ENCODE measurements around the gene HTRA1.

Gene HTRA1

DNA sequence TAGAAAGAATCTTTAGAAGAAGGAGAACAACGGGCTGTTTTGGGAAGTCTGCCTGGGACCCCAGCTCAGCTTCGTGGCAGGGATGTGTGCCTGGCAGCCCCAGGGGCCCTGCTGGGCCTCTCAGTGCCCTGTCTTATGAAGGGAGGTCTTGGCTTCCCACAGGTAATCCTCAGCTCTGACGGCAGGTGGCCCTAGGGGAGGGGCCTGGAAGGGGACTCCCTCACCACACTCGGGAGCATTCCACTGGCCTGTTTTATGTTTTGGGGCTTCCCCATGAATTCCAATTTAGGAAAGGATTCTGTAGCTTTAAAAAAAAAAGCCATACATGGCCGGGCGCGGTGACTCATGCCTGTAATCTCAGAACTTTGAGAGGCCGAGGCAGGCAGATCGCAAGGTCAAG, 96.2 kb downstream of the HTRA1 start:
- no peak overlapping the region for H2AFZ ChIP-seq (ENCODE audit: insufficient read depth, low read length, poor library complexity)
- peaks cover 9 to 10% of the 10 kb centered on the region in 2 experiments for H3K4me1 ChIP-seq (ENCODE audit: control insufficient read depth in 1 of 2, insufficient read depth in 2 of 2, low read length in 2 of 2)
- WGBS (ENCODE audit: extremely low coverage, insufficient coverage, insufficient read length) = no CpG with 5 or more reads among the region's 9 CpGs

GRCh38 chr10:122558452-122558851, 97.1 kb downstream of the HTRA1 start:
- Histone ChIP-seq H4K12ac (ENCODE audit: low read depth, low read length) (no peak overlapping the region), H3K4me2 (ENCODE audit: low read length) (no peak overlapping the region), H2AFZ (ENCODE audit: insufficient read depth, low read length, poor library complexity) (no peak overlapping the region), H3K4ac (ENCODE audit: low read depth, low read length) (no peak overlapping the region), H3K9me3 (ENCODE audit: insufficient read depth, low read depth, low read length) (peaks cover 6% of the 10 kb centered on the region), H3K79me1 (ENCODE audit: low read length) (peaks cover 3% of the 10 kb centered on the region), H3K27me3 (ENCODE audit: insufficient read depth, low read length) (no peaks in the 10 kb centered on the region), H3K4me1 (ENCODE audit: control insufficient read depth in 1 of 2, insufficient read depth in 2 of 2, low read length in 2 of 2) (peaks cover 9 to 10% of the 10 kb centered on the region in 2 experiments), H4K91ac (ENCODE audit: low read depth, low read length) (no peak overlapping the region), H3K4me3 (ENCODE audit: low read depth, low read length) (no peak overlapping the region), H3K14ac (ENCODE audit: low read length) (no peak overlapping the region), H3K23ac (ENCODE audit: low read length) (no peak overlapping the region), H3K27ac (ENCODE audit: low read depth, low read length) (no peak overlapping the region), H3K79me2 (ENCODE audit: control insufficient read depth, insufficient read depth, low read length, poor library complexity) (no peaks in the 10 kb centered on the region), H3K36me3 (ENCODE audit: control insufficient read depth in 1 of 2, insufficient read depth in 2 of 2, low read length in 2 of 2) (no peaks in the 10 kb centered on the region), H3K9ac (ENCODE audit: low read length) (no peak overlapping the region), H2BK5ac (ENCODE audit: low read depth, low read length, poor library complexity) (no peak overlapping the region), H2BK12ac (ENCODE audit: low read length) (no peak overlapping the region), H3K18ac (ENCODE audit: low read length) (no peak overlapping the region), H2AK5ac (ENCODE audit: low read length) (no peak overlapping the region), H2BK120ac (ENCODE audit: insufficient read depth, low read length, poor library complexity) (no peak overlapping the region), H4K8ac (ENCODE audit: low read depth, low read length) (no peak overlapping the region)
- peak in 1 of 2 donors; percentile 29 for DNase-seq
- no CpG with 5 or more reads among the region's 5 CpGs for WGBS (ENCODE audit: extremely low coverage, insufficient coverage, insufficient read length)

More for the DNA sequence above, 96.2 kb downstream of the HTRA1 start:
- Histone ChIP-seq H3K4me2 (ENCODE audit: low read length) (no peak overlapping the region), H3K4me3 (ENCODE audit: low read depth, low read length) (no peak overlapping the region), H2AK5ac (ENCODE audit: low read length) (no peak overlapping the region), H3K14ac (ENCODE audit: low read length) (no peak overlapping the region), H3K4ac (ENCODE audit: low read depth, low read length) (no peak overlapping the region), H4K8ac (ENCODE audit: low read depth, low read length) (no peak overlapping the region), H4K91ac (ENCODE audit: low read depth, low read length) (no peak overlapping the region), H3K27ac (ENCODE audit: low read depth, low read length) (no peak overlapping the region), H4K12ac (ENCODE audit: low read depth, low read length) (no peak overlapping the region), H3K79me2 (ENCODE audit: control insufficient read depth, insufficient read depth, low read length, poor library complexity) (no peaks in the 10 kb centered on the region), H3K23ac (ENCODE audit: low read length) (no peak overlapping the region), H3K36me3 (ENCODE audit: control insufficient read depth in 1 of 2, insufficient read depth in 2 of 2, low read length in 2 of 2) (no peaks in the 10 kb centered on the region), H3K79me1 (ENCODE audit: low read length) (no peaks in the 10 kb centered on the region), H3K9me3 (ENCODE audit: insufficient read depth, low read depth, low read length) (peaks cover 6% of the 10 kb centered on the region), H3K9ac (ENCODE audit: low read length) (no peak overlapping the region), H3K27me3 (ENCODE audit: insufficient read depth, low read length) (no peaks in the 10 kb centered on the region), H2BK12ac (ENCODE audit: low read length) (no peak overlapping the region), H2BK5ac (ENCODE audit: low read depth, low read length, poor library complexity) (no peak overlapping the region), H3K18ac (ENCODE audit: low read length) (no peak overlapping the region), H2BK120ac (ENCODE audit: insufficient read depth, low read length, poor library complexity) (no peak overlapping the region)
- peak in 1 of 2 donors; percentile 23 for DNase-seq

GRCh38 chr10:122559228-122559627, 97.9 kb downstream of the HTRA1 start:
- Histone ChIP-seq H3K27ac (ENCODE audit: low read depth, low read length) (no peak overlapping the region), H3K4me1 (ENCODE audit: control insufficient read depth in 1 of 2, insufficient read depth in 2 of 2, low read length in 2 of 2) (peaks cover 9 to 10% of the 10 kb centered on the region in 2 experiments), H3K9me3 (ENCODE audit: insufficient read depth, low read depth, low read length) (peaks cover 6% of the 10 kb centered on the region), H4K12ac (ENCODE audit: low read depth, low read length) (no peak overlapping the region), H3K23ac (ENCODE audit: low read length) (no peak overlapping the region), H3K9ac (ENCODE audit: low read length) (no peak overlapping the region), H3K18ac (ENCODE audit: low read length) (no peak overlapping the region), H2BK5ac (ENCODE audit: low read depth, low read length, poor library complexity) (no peak overlapping the region), H3K27me3 (ENCODE audit: insufficient read depth, low read length) (no peaks in the 10 kb centered on the region), H3K4me3 (ENCODE audit: low read depth, low read length) (no peak overlapping the region), H3K79me2 (ENCODE audit: control insufficient read depth, insufficient read depth, low read length, poor library complexity) (no peaks in the 10 kb centered on the region), H3K4me2 (ENCODE audit: low read length) (no peak overlapping the region), H3K36me3 (ENCODE audit: control insufficient read depth in 1 of 2, insufficient read depth in 2 of 2, low read length in 2 of 2) (no peaks in the 10 kb centered on the region), H4K91ac (ENCODE audit: low read depth, low read length) (no peak overlapping the region), H3K4ac (ENCODE audit: low read depth, low read length) (no peak overlapping the region), H3K79me1 (ENCODE audit: low read length) (peaks cover 3% of the 10 kb centered on the region), H2AK5ac (ENCODE audit: low read length) (no peak overlapping the region), H4K8ac (ENCODE audit: low read depth, low read length) (no peak overlapping the region), H3K14ac (ENCODE audit: low read length) (no peak overlapping the region), H2BK12ac (ENCODE audit: low read length) (no peak overlapping the region), H2AFZ (ENCODE audit: insufficient read depth, low read length, poor library complexity) (no peak overlapping the region), H2BK120ac (ENCODE audit: insufficient read depth, low read length, poor library complexity) (no peak overlapping the region)
- DNase-seq = peak; percentile 64 to 71
- no CpG with 5 or more reads among the region's 2 CpGs for WGBS (ENCODE audit: extremely low coverage, insufficient coverage, insufficient read length)

GRCh38 chr10:122560279-122560804, 99.0 kb downstream of the HTRA1 start, which contains the start of gene DMBT1:
TSS of gene DMBT1 (plus strand) at chr10:122560754. CDS start at chr10:122560771, 17 bp downstream.
- H2AFZ ChIP-seq (ENCODE audit: insufficient read depth, low read length, poor library complexity) = no peak within 1 kb of the TSS
- H3K27ac ChIP-seq (ENCODE audit: low read depth, low read length) = no peak within 1 kb of the TSS
- no peaks in the 10 kb centered on the region for H3K36me3 ChIP-seq (ENCODE audit: control insufficient read depth in 1 of 2, insufficient read depth in 2 of 2, low read length in 2 of 2)
- H4K8ac ChIP-seq (ENCODE audit: low read depth, low read length) = no peak within 1 kb of the TSS
- H4K12ac ChIP-seq (ENCODE audit: low read depth, low read length) = no peak within 1 kb of the TSS
- no peak for DNase-seq
- H3K4me3 ChIP-seq (ENCODE audit: low read depth, low read length) = no peak within 1 kb of the TSS
- no peak within 1 kb of the TSS for H2BK5ac ChIP-seq (ENCODE audit: low read depth, low read length, poor library complexity)
- no peak within 1 kb of the TSS for H2BK120ac ChIP-seq (ENCODE audit: insufficient read depth, low read length, poor library complexity)
- H3K79me1 ChIP-seq (ENCODE audit: low read length) = peaks cover 3% of the 10 kb centered on the region
- no CpG with 5 or more reads among the region's 4 CpGs for WGBS (ENCODE audit: extremely low coverage, insufficient coverage, insufficient read length)
- no peak within 1 kb of the TSS for H3K4ac ChIP-seq (ENCODE audit: low read depth, low read length)
- no peak within 1 kb of the TSS for H3K18ac ChIP-seq (ENCODE audit: low read length)
- no peak within 1 kb of the TSS for H3K4me2 ChIP-seq (ENCODE audit: low read length)
- peaks cover 9 to 10% of the 10 kb centered on the region in 2 experiments for H3K4me1 ChIP-seq (ENCODE audit: control insufficient read depth in 1 of 2, insufficient read depth in 2 of 2, low read length in 2 of 2)
- H2AK5ac ChIP-seq (ENCODE audit: low read length) = no peak within 1 kb of the TSS
- H3K79me2 ChIP-seq (ENCODE audit: control insufficient read depth, insufficient read depth, low read length, poor library complexity) = no peaks in the 10 kb centered on the region
- H4K91ac ChIP-seq (ENCODE audit: low read depth, low read length) = no peak within 1 kb of the TSS
- peaks cover 6% of the 10 kb centered on the region for H3K9me3 ChIP-seq (ENCODE audit: insufficient read depth, low read depth, low read length)
- H3K27me3 ChIP-seq (ENCODE audit: insufficient read depth, low read length) = no peaks in the 10 kb centered on the region
- H2BK12ac ChIP-seq (ENCODE audit: low read length) = peak within 1 kb of the TSS; percentile 29
- no peak within 1 kb of the TSS for H3K9ac ChIP-seq (ENCODE audit: low read length)
- no peak within 1 kb of the TSS for H3K23ac ChIP-seq (ENCODE audit: low read length)
- H3K14ac ChIP-seq (ENCODE audit: low read length) = no peak within 1 kb of the TSS

All from trophoblast cell (in vitro differentiated cells and primary cell).